PC-3 (cell line): ENCODE results near the gene BARHL1. TPM values are rescaled to one million over a fixed set of nuclear protein-coding genes. Genes with fewer than 3 reads are reported as not detected.

ENCODE experiments used
- ATAC-seq: fragments of 200-7000 bp; cut with Tn5 transposase; 2 replicates; pipeline ENCODE4 v1.9.1; 2020; ENCODE audit warnings: mild to moderate bottlenecking, moderate library complexity
- BruUV-seq: library from RNA; stranded (reverse); fragments of 400-500 nt; replicated peaks from 2 replicates; lab custom pipeline; 2021; lab: Mats Ljungman, UMichigan
- CTCF ChIA-PET: fragments of 300-600 bp; sonication (Branson Sonifier 250); formaldehyde crosslinking; loops from one replicate; lab custom pipeline; 2022; ENCODE audit warnings: antibody characterized with exemption; lab: Charles Lee
- POLR2A ChIA-PET: fragments of 300-600 bp; sonication (Branson Sonifier 250); formaldehyde crosslinking; loops from one replicate; lab custom pipeline; 2022; ENCODE audit warnings: antibody characterized with exemption; ENCODE audit not compliant: unreplicated experiment; lab: Charles Lee
- DNase-seq: peaks from one replicate; pipeline ENCODE4 v3.0.0-alpha.2; 2015
- H2AFZ ChIP-seq: fragments of 300-600 bp; sonication (generic); 2 replicates; pipeline ENCODE4 v1.6.0; 2016; ENCODE audit warnings: antibody characterized with exemption, low read length
- H3F3A ChIP-seq: fragments of 300-600 bp; sonication (generic); one replicate; pipeline ENCODE4 v1.6.0; 2017; ENCODE audit warnings: antibody characterized with exemption, low read length, control low read depth, mild to moderate bottlenecking; ENCODE audit not compliant: unreplicated experiment
- H3K27ac ChIP-seq: fragments of 300-600 bp; sonication (generic); 2 replicates; pipeline ENCODE4 v1.5.1; 2016; ENCODE audit warnings: mild to moderate bottlenecking, low read length
- H3K27me3 ChIP-seq: fragments of 300-600 bp; sonication (generic); 2 replicates; pipeline ENCODE4 v1.6.1; 2016; ENCODE audit warnings: low read length, mixed read lengths
- H3K36me3 ChIP-seq: fragments of 300-600 bp; sonication (generic); 2 replicates; pipeline ENCODE4 v1.6.1; 2016; ENCODE audit warnings: low read depth, mixed run types, low read length, mixed read lengths
- H3K4me1 ChIP-seq: fragments of 300-600 bp; sonication (generic); 2 replicates; pipeline ENCODE4 v1.5.1; 2016; ENCODE audit warnings: low read length; ENCODE audit not compliant: insufficient read depth
- H3K4me2 ChIP-seq: fragments of 300-600 bp; sonication (generic); 2 replicates; pipeline ENCODE4 v1.6.0; 2016; ENCODE audit warnings: low read length
- H3K4me3 ChIP-seq: fragments of 300-600 bp; sonication (generic); 2 replicates; pipeline ENCODE4 v1.5.1; 2016; ENCODE audit warnings: mild to moderate bottlenecking, low read length, mixed read lengths
- H3K79me2 ChIP-seq: fragments of 300-600 bp; sonication (generic); 2 replicates; pipeline ENCODE4 v1.6.1; 2017; ENCODE audit warnings: low read length, mixed read lengths
- H3K9ac ChIP-seq: fragments of 300-600 bp; sonication (generic); 2 replicates; pipeline ENCODE4 v1.6.0; 2016; ENCODE audit warnings: mild to moderate bottlenecking, low read length
- H3K9me2 ChIP-seq: fragments of 300-600 bp; sonication (generic); replicated peaks from 2 replicates; pipeline ENCODE4 v1.6.1; 2016; ENCODE audit warnings: mixed run types, low read length, mixed read lengths
- H3K9me3 ChIP-seq: fragments of 300-600 bp; sonication (generic); 2 replicates; pipeline ENCODE4 v1.6.1; 2016; ENCODE audit warnings: low read length, mixed read lengths
- H4K20me1 ChIP-seq: fragments of 300-600 bp; sonication (generic); 2 replicates; pipeline ENCODE4 v1.6.1; 2016; ENCODE audit warnings: low read length, mixed read lengths
- CTCF ChIP-seq: fragments of 300-600 bp; sonication (generic); conservative IDR thresholded peaks from 2 replicates; pipeline ENCODE4 v1.5.1; 2017; ENCODE audit warnings: antibody characterized with exemption, low read depth, mild to moderate bottlenecking, low read length
- EZH2 ChIP-seq: fragments of 300-600 bp; sonication (generic); IDR thresholded peaks from one replicate; pipeline ENCODE4 v1.6.1; 2017; ENCODE audit warnings: antibody characterized with exemption, mild to moderate bottlenecking, low read length; ENCODE audit not compliant: unreplicated experiment
- EZH2phosphoT487 ChIP-seq: fragments of 300-600 bp; sonication (generic); IDR thresholded peaks from 2 replicates; pipeline ENCODE4 v1.6.1; 2018; ENCODE audit warnings: mild to moderate bottlenecking, antibody characterized with exemption, low read length, borderline replicate concordance
- intact Hi-C: fragments of 100-400 bp; cut with micrococcal nuclease; formaldehyde crosslinking; loops from 2 replicates; pipeline ENCODE4 v1.9.0; 2023
- total RNA-seq: library from RNA; depleted of rRNA; stranded (reverse); fragments of >200 nt; gene quantifications from 2 replicates; pipeline ENCODE4 v1.2.3, GENCODE V29; 2014

Gene BARHL1
- total RNA-seq, 1 experiment from 2014 or later = not detected

- Histone ChIP-seq H3K27me3 (no peaks in the 10 kb centered on the region), H3K9me3 (no peaks in the 10 kb centered on the region), H3K79me2 (no peaks in the 10 kb centered on the region)
Measured at GRCh38 chr9:132555528-132555927, 26.9 kb upstream of the BARHL1 start.

GRCh38 chr9:132556235-132556634 is 26.2 kb upstream of the BARHL1 start:
- H3K36me3 ChIP-seq = no peaks in the 10 kb centered on the region
- H3K4me2 ChIP-seq = no peak overlapping the region
- ChIA-PET CTCF (no interaction called here), POLR2A (no interaction called here)
- no peaks in the 10 kb centered on the region for H3K9me3 ChIP-seq
- H3K9me2 ChIP-seq = no peaks in the 10 kb centered on the region
- intact Hi-C loops = no loop called here
- H3K4me3 ChIP-seq = no peak overlapping the region
- no peaks in the 10 kb centered on the region for H3K79me2 ChIP-seq
- TF ChIP-seq EZH2 = no peak
- no peak for ATAC-seq
- no peaks in the 10 kb centered on the region for H3K4me1 ChIP-seq
- H4K20me1 ChIP-seq = no peaks in the 10 kb centered on the region
- H3K27ac ChIP-seq = no peak overlapping the region
- H2AFZ ChIP-seq = no peak overlapping the region
- H3F3A ChIP-seq = no peaks in the 10 kb centered on the region
- no peak overlapping the region for H3K9ac ChIP-seq
- no TSS peak for BruUV-seq
- no peak for DNase-seq
- no peaks in the 10 kb centered on the region for H3K27me3 ChIP-seq

More at GRCh38 chr9:132555528-132555927, 26.9 kb upstream of the BARHL1 start:
- H3K4me3 ChIP-seq = no peak overlapping the region
- H3K4me1 ChIP-seq = no peaks in the 10 kb centered on the region
- intact Hi-C loops = no loop called here
- no peaks in the 10 kb centered on the region for H3K9me2 ChIP-seq
- H4K20me1 ChIP-seq = no peaks in the 10 kb centered on the region
- no TSS peak for BruUV-seq
- H2AFZ ChIP-seq = no peak overlapping the region
- DNase-seq (no peak), ATAC-seq (no peak)
- H3K36me3 ChIP-seq = no peaks in the 10 kb centered on the region
- ChIA-PET POLR2A (no interaction called here), CTCF (no interaction called here)
- H3K27ac ChIP-seq = no peak overlapping the region
- no peaks in the 10 kb centered on the region for H3F3A ChIP-seq
- no peak overlapping the region for H3K9ac ChIP-seq
- TF ChIP-seq EZH2phosphoT487 (no peak), EZH2 (no peak), CTCF (no peak)
- H3K4me2 ChIP-seq = no peak overlapping the region

- no TSS peak for BruUV-seq
- intact Hi-C loops = no loop called here
- ATAC-seq (no peak), DNase-seq (no peak)
- Histone ChIP-seq H3K4me3 (no peak overlapping the region), H3K27ac (no peak overlapping the region), H3K4me2 (no peak overlapping the region), H2AFZ (no peak overlapping the region), H3K4me1 (no peaks in the 10 kb centered on the region), H3K9me2 (no peaks in the 10 kb centered on the region), H3K36me3 (no peaks in the 10 kb centered on the region), H3F3A (no peaks in the 10 kb centered on the region), H3K9ac (no peak overlapping the region), H4K20me1 (no peaks in the 10 kb centered on the region), H3K27me3 (no peaks in the 10 kb centered on the region), H3K9me3 (no peaks in the 10 kb centered on the region), H3K79me2 (no peaks in the 10 kb centered on the region)
- TF ChIP-seq CTCF (no peak), EZH2 (no peak), EZH2phosphoT487 (no peak)
- ChIA-PET CTCF (no interaction called here), POLR2A (no interaction called here)
Measured at GRCh38 chr9:132556714-132557113, 25.7 kb upstream of the BARHL1 start.
